PC-9 (cell line): ENCODE measurements around the gene SART3.

Experiments
- EZH2 ChIP-seq: fragments of 200-600 bp; sonication (generic); IDR thresholded peaks from 2 replicates; pipeline ENCODE4 v1.8.0; 2017; ENCODE audit warnings: antibody characterized with exemption, low read depth
- TF ChIP-seq, protein P1 (sequence below): fragments of 200-600 bp; sonication (generic); conservative IDR thresholded peaks from 2 replicates; pipeline ENCODE4 v1.6.1; 2017; ENCODE audit warnings: mixed run types, antibody characterized with exemption, mild to moderate bottlenecking, moderate library complexity

DNA sequence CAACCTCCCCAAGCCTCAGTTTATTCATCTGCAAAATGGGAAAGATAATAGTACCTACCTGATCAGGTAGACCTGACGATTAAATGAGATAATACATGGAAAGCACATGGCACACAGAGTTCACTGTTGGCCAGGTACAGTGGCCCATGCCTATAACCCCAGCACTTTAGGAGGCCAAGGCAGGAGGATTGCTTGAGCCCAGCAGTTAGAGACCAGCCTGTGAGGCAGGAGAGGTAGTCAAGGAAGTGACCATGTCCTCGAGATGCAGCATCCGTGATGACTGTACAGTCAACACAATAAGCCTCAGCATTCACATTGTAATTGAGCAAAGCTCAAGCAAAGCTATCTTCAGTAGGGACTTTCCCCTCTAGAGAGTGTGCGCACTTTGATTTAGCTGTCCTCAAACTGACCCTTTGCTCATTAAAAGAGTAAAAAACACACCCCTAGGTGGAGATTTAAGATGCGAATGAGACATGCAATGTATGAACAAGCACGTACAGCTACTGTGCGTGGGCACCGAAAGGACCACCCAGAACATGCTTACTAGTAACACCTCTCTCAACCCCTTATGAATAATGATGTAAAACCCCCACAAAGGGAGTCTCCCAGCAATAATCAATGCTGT, 11.3 kb upstream of the SART3 start:
- no peak for TF ChIP-seq EZH2
- TF ChIP-seq, protein P1, sequence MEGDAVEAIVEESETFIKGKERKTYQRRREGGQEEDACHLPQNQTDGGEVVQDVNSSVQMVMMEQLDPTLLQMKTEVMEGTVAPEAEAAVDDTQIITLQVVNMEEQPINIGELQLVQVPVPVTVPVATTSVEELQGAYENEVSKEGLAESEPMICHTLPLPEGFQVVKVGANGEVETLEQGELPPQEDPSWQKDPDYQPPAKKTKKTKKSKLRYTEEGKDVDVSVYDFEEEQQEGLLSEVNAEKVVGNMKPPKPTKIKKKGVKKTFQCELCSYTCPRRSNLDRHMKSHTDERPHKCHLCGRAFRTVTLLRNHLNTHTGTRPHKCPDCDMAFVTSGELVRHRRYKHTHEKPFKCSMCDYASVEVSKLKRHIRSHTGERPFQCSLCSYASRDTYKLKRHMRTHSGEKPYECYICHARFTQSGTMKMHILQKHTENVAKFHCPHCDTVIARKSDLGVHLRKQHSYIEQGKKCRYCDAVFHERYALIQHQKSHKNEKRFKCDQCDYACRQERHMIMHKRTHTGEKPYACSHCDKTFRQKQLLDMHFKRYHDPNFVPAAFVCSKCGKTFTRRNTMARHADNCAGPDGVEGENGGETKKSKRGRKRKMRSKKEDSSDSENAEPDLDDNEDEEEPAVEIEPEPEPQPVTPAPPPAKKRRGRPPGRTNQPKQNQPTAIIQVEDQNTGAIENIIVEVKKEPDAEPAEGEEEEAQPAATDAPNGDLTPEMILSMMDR: no peak
